Measurements from ENCODE around the gene SH2B3. TPM values are rescaled to one million over a fixed set of nuclear protein-coding genes. Genes with fewer than 3 reads are reported as not detected.

Gene SH2B3
- total RNA-seq, 1 donor from 2014 or later: 36.4 TPM

GRCh38 chr12:111410431-111411184, 4.9 kb downstream of the SH2B3 start:
- H3K27ac Mint-ChIP-seq (ENCODE audit: unreplicated experiment): peak overlapping the region; percentile 97
- no peaks in the 10 kb centered on the region for H3K36me3 Mint-ChIP-seq (ENCODE audit: unreplicated experiment)
- TF ChIP-seq CTCF (IDR thresholded peaks at IDR 0.05): no peak
- DNase-seq (ENCODE audit: extremely low spot score, unreplicated experiment): no peak
- H3K9me3 Mint-ChIP-seq (ENCODE audit: unreplicated experiment): no peaks in the 10 kb centered on the region
- H3K27me3 Mint-ChIP-seq (ENCODE audit: unreplicated experiment): no peaks in the 10 kb centered on the region
- peak overlapping the region; percentile 40 for H3K4me3 Mint-ChIP-seq (ENCODE audit: unreplicated experiment)
- H3K4me1 Mint-ChIP-seq (ENCODE audit: unreplicated experiment): peaks cover 82% of the 10 kb centered on the region

- peaks cover 3% of the 10 kb centered on the region for H3K36me3 Mint-ChIP-seq (ENCODE audit: unreplicated experiment)
These were observed 5.6 kb downstream of the SH2B3 start for GRCh38 chr12:111411185-111411764.

GRCh38 chr12:111412007-111412829, 6.5 kb downstream of the SH2B3 start:
- DNase-seq (ENCODE audit: extremely low spot score, unreplicated experiment): no peak
- Mint-ChIP-seq H3K4me3 (ENCODE audit: unreplicated experiment) (peak overlapping the region; percentile 51), H3K27me3 (ENCODE audit: unreplicated experiment) (no peaks in the 10 kb centered on the region), H3K36me3 (ENCODE audit: unreplicated experiment) (peaks cover 3% of the 10 kb centered on the region), H3K27ac (ENCODE audit: unreplicated experiment) (peak overlapping the region; percentile 97), H3K9me3 (ENCODE audit: unreplicated experiment) (no peaks in the 10 kb centered on the region), H3K4me1 (ENCODE audit: unreplicated experiment) (peaks cover 80% of the 10 kb centered on the region)
- no peak for TF ChIP-seq CTCF (IDR thresholded peaks at IDR 0.05)

More at GRCh38 chr12:111411185-111411764, 5.6 kb downstream of the SH2B3 start:
- DNase-seq (ENCODE audit: extremely low spot score, unreplicated experiment): no peak
- Mint-ChIP-seq H3K27ac (ENCODE audit: unreplicated experiment) (peak overlapping the region; percentile 97), H3K4me3 (ENCODE audit: unreplicated experiment) (no peak overlapping the region), H3K9me3 (ENCODE audit: unreplicated experiment) (no peaks in the 10 kb centered on the region), H3K4me1 (ENCODE audit: unreplicated experiment) (peaks cover 85% of the 10 kb centered on the region), H3K27me3 (ENCODE audit: unreplicated experiment) (no peaks in the 10 kb centered on the region)
- TF ChIP-seq CTCF (IDR thresholded peaks at IDR 0.05): no peak

- Mint-ChIP-seq H3K4me1 (ENCODE audit: unreplicated experiment) (peaks cover 73% of the 10 kb centered on the region), H3K36me3 (ENCODE audit: unreplicated experiment) (peaks cover 3% of the 10 kb centered on the region), H3K27me3 (ENCODE audit: unreplicated experiment) (no peaks in the 10 kb centered on the region), H3K4me3 (ENCODE audit: unreplicated experiment) (peak overlapping the region; percentile 33), H3K27ac (ENCODE audit: unreplicated experiment) (peak overlapping the region; percentile 97), H3K9me3 (ENCODE audit: unreplicated experiment) (no peaks in the 10 kb centered on the region)
- no peak for DNase-seq (ENCODE audit: extremely low spot score, unreplicated experiment)
- TF ChIP-seq CTCF (IDR thresholded peaks at IDR 0.05): no peak
These were observed 7.2 kb downstream of the SH2B3 start for GRCh38 chr12:111412830-111413441.
